SH-SY5Y (cell line): Measurements from ENCODE around the gene SPRY4.

Experiments
- GATA2 ChIP-seq: IDR thresholded peaks from 2 replicates; pipeline ENCODE4 v1.6.1; 2011; ENCODE audit warnings: mild to moderate bottlenecking, low read depth, low read length
- GATA3 ChIP-seq: IDR thresholded peaks from 2 replicates; pipeline ENCODE4 v1.6.1; 2011; ENCODE audit warnings: low read depth, mild to moderate bottlenecking, low read length, moderate library complexity

DNA sequence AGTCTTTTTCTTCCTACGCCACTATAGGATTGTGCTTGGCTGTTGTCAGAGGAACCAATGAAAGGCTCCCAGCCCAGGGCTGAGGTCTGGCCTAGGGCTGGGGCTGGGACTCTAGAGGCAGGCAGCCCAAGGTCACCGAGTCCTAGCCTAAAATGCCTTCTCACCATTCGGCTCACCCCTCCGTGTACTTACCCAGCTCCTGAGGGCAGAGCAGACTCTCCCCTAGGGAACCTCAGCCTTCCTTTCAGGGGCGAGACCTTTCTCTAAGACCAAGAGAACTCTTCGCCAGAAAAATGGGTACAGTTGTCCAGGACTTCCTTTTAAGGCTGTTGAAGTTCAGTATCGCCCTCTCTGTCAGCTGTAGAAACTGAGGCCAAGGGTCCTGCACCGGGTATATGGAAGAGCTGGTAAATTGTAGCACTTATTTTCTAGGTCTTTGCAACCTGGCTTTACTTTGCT is 1.7 kb upstream of the SPRY4 start:
- TF ChIP-seq GATA3 (no peak), GATA2 (no peak)
